ENCODE measurements around the gene TTPAL.
A peak's percentile ranks its signal among the peaks of the same experiment; 100 is the strongest.

Gene TTPAL

GRCh38 chr20:44442298-44443070, 33.2 kb upstream of the TTPAL start:
- DNase-seq = no peak

- no peak for DNase-seq
Observed at GRCh38 chr20:44445742-44446710, 29.6 kb upstream of the TTPAL start.

GRCh38 chr20:44447827-44448419, 27.8 kb upstream of the TTPAL start:
- no peak for DNase-seq

- DNase-seq = no peak
Observed at GRCh38 chr20:44448753-44449546, 26.7 kb upstream of the TTPAL start.

GRCh38 chr20:44449864-44450263, 25.8 kb upstream of the TTPAL start:
- no peak for DNase-seq

- DNase-seq = no peak
Observed at GRCh38 chr20:44450281-44450889, 25.3 kb upstream of the TTPAL start.

- no peak for DNase-seq
Observed at GRCh38 chr20:44450903-44451450, 24.7 kb upstream of the TTPAL start.

GRCh38 chr20:44454306-44454963, 21.2 kb upstream of the TTPAL start:
- DNase-seq = no peak

GRCh38 chr20:44455126-44455525, 20.5 kb upstream of the TTPAL start:
- DNase-seq = no peak

GRCh38 chr20:44456611-44457010, 19.1 kb upstream of the TTPAL start:
- no peak for DNase-seq

GRCh38 chr20:44457016-44457415, 18.7 kb upstream of the TTPAL start:
- no peak for DNase-seq

- no peak for DNase-seq
Observed at GRCh38 chr20:44459271-44459670, 16.4 kb upstream of the TTPAL start.

- peak; percentile 23 for DNase-seq
Observed at GRCh38 chr20:44460795-44461141, 14.9 kb upstream of the TTPAL start.

GRCh38 chr20:44461142-44461802, 14.4 kb upstream of the TTPAL start:
- DNase-seq = no peak

GRCh38 chr20:44461803-44462174, 13.9 kb upstream of the TTPAL start:
- no peak for DNase-seq

- no peak for DNase-seq
Observed at GRCh38 chr20:44463466-44463865, 12.2 kb upstream of the TTPAL start.

- no peak for DNase-seq
Observed at GRCh38 chr20:44464514-44464913, 11.2 kb upstream of the TTPAL start.

GRCh38 chr20:44465001-44465560, 10.6 kb upstream of the TTPAL start:
- no peak for DNase-seq

- DNase-seq = no peak
Observed at GRCh38 chr20:44467289-44467883, 8.3 kb upstream of the TTPAL start.
